Trophoblast cell (in vitro differentiated cells and primary cell): ENCODE results near the gene PRDM10.
"Not testable (repeated sequence)": the region's sequence is repeated elsewhere in the genome, so short reads cannot be mapped to it uniquely, and the experiment has no call there.

Experiments used
- DNase-seq, 2 donors: peaks; one replicate each; pipeline ENCODE4 v3.0.0-alpha.2; 2016
- H2AFZ ChIP-seq: 2 replicates; pipeline ENCODE4 v1.6.1; 2013; ENCODE audit warnings: low read length, moderate library complexity, mild to moderate bottlenecking; ENCODE audit not compliant: insufficient read depth, poor library complexity
- H2AK5ac ChIP-seq: 2 replicates; pipeline ENCODE4 v1.6.1; 2013; ENCODE audit warnings: mild to moderate bottlenecking, low read length
- H2BK120ac ChIP-seq: 2 replicates; pipeline ENCODE4 v1.6.1; 2013; ENCODE audit warnings: low read length, mild to moderate bottlenecking, moderate library complexity; ENCODE audit not compliant: insufficient read depth, poor library complexity
- H2BK12ac ChIP-seq: 2 replicates; pipeline ENCODE4 v1.6.1; 2013; ENCODE audit warnings: mild to moderate bottlenecking, low read length, moderate library complexity
- H2BK5ac ChIP-seq: 2 replicates; pipeline ENCODE4 v1.6.1; 2013; ENCODE audit warnings: low read length, low read depth, moderate library complexity, mild to moderate bottlenecking; ENCODE audit not compliant: poor library complexity
- H3K14ac ChIP-seq: 2 replicates; pipeline ENCODE4 v1.6.1; 2013; ENCODE audit warnings: mild to moderate bottlenecking, low read length
- H3K18ac ChIP-seq: 2 replicates; pipeline ENCODE4 v1.6.1; 2013; ENCODE audit warnings: mild to moderate bottlenecking, low read length
- H3K23ac ChIP-seq: 2 replicates; pipeline ENCODE4 v1.6.1; 2013; ENCODE audit warnings: low read length
- H3K27ac ChIP-seq: 2 replicates; pipeline ENCODE4 v1.5.1; 2013; ENCODE audit warnings: low read depth, mild to moderate bottlenecking, inconsistent platforms, low read length, moderate library complexity
- H3K27me3 ChIP-seq: 2 replicates; pipeline ENCODE4 v1.6.1; 2013; ENCODE audit warnings: inconsistent platforms, mild to moderate bottlenecking, low read length, moderate library complexity; ENCODE audit not compliant: insufficient read depth
- H3K36me3 ChIP-seq, 2 experiments: 1 replicate in 1 of 2; 2 replicates in 1 of 2; pipeline ENCODE4 v1.6.1; 2013; ENCODE audit warnings: low read length in 2 of 2, mild to moderate bottlenecking in 2 of 2, moderate library complexity in 1 of 2; ENCODE audit not compliant: insufficient read depth in 2 of 2, control insufficient read depth in 1 of 2
- H3K4ac ChIP-seq: 2 replicates; pipeline ENCODE4 v1.6.1; 2013; ENCODE audit warnings: low read depth, mild to moderate bottlenecking, low read length, moderate library complexity
- H3K4me1 ChIP-seq, 2 experiments: 1 replicate in 1 of 2; 2 replicates in 1 of 2; pipeline ENCODE4 v1.6.1; 2013; ENCODE audit warnings: low read length in 2 of 2, mild to moderate bottlenecking in 2 of 2, moderate library complexity in 1 of 2; ENCODE audit not compliant: insufficient read depth in 2 of 2, control insufficient read depth in 1 of 2
- H3K4me2 ChIP-seq: 2 replicates; pipeline ENCODE4 v1.6.1; 2013; ENCODE audit warnings: inconsistent platforms, mild to moderate bottlenecking, low read length, moderate library complexity
- H3K4me3 ChIP-seq: 2 replicates; pipeline ENCODE4 v1.5.1; 2013; ENCODE audit warnings: mild to moderate bottlenecking, low read depth, low read length, inconsistent platforms
- H3K79me1 ChIP-seq: one replicate; pipeline ENCODE4 v1.6.1; 2013; ENCODE audit warnings: low read length
- H3K79me2 ChIP-seq: 2 replicates; pipeline ENCODE4 v1.6.1; 2013; ENCODE audit warnings: low read length, mild to moderate bottlenecking; ENCODE audit not compliant: control insufficient read depth, insufficient read depth, poor library complexity
- H3K9ac ChIP-seq: 2 replicates; pipeline ENCODE4 v1.6.1; 2013; ENCODE audit warnings: mild to moderate bottlenecking, low read length
- H3K9me3 ChIP-seq: 2 replicates; pipeline ENCODE4 v1.6.1; 2013; ENCODE audit warnings: low read depth, mild to moderate bottlenecking, control low read depth, inconsistent platforms, low read length; ENCODE audit not compliant: insufficient read depth
- H4K12ac ChIP-seq: 2 replicates; pipeline ENCODE4 v1.6.1; 2013; ENCODE audit warnings: low read depth, mild to moderate bottlenecking, low read length, moderate library complexity
- H4K8ac ChIP-seq: 2 replicates; pipeline ENCODE4 v1.6.1; 2013; ENCODE audit warnings: low read depth, mild to moderate bottlenecking, low read length, moderate library complexity
- H4K91ac ChIP-seq: one replicate; pipeline ENCODE4 v1.6.1; 2013; ENCODE audit warnings: low read depth, mild to moderate bottlenecking, low read length, moderate library complexity
- WGBS: extraction: QIAGEN DNeasy Blood & Tissue Kit; methylation state at CpG from one replicate; pipeline ENCODE4 v1.1.7; 2013; ENCODE audit warnings: missing lambda C conversion rate; ENCODE audit not compliant: insufficient read length, insufficient coverage; ENCODE audit errors: extremely low coverage; 5-methylcytosine and 5-hydroxymethylcytosine counted together

The PRDM10 gene

DNA sequence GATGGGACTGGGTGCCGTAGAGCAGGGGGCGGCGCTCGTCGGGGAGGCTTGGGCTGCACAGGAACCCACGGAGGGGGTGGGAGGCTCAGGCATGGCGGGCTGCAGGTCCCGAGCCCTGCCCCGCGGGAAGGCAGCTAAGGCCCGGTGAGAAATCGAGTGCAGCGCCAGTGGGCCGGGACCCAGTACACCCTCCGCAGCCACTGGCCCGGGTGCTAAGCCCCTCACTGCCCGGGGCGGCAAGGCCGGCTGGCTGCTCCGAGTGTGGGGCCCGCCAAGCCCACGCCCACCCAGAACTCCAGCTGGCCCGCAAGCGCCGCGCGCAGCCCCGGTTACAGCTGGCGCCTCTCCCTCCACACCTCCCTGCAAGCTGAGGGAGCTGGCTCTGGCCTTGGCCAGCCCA is 30.8 kb downstream of the PRDM10 start:
- H4K8ac ChIP-seq, H2AK5ac ChIP-seq, H3K18ac ChIP-seq, H3K36me3 ChIP-seq, H3K79me2 ChIP-seq, H2BK12ac ChIP-seq, H3K4me3 ChIP-seq, H3K4ac ChIP-seq, H3K27ac ChIP-seq, H3K9me3 ChIP-seq, H3K79me1 ChIP-seq, H4K91ac ChIP-seq, H3K14ac ChIP-seq, H2AFZ ChIP-seq, H3K23ac ChIP-seq, H3K4me1 ChIP-seq, DNase-seq, H2BK5ac ChIP-seq, H4K12ac ChIP-seq, H3K9ac ChIP-seq, H3K27me3 ChIP-seq, H3K4me2 ChIP-seq, H2BK120ac ChIP-seq: not testable (repeated sequence)
- WGBS, result no CpG with 5 or more reads among the region's 29 CpGs

DNA sequence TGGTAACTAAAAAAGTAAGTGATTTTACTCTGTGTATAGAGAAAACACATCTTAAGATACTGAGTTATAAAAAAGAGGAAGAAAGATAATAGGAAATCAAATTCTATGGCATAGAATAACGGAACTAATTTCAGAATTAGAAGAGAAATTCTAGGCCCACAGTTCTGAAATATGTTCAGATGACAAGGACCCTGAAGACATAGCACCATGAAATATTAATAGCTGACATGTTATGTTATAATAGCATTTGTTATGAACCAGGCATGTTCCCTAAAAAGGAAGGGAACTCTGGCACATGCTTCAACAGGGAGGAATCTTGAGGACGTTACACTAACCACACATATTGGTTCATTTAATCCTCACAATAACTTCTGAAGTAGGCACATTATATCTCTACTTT is 32.7 kb downstream of the PRDM10 start:
- H3K4me1 ChIP-seq, result peaks cover 2% of the 10 kb centered on the region in 2 experiments
- H4K8ac ChIP-seq, result no peak overlapping the region
- H3K36me3 ChIP-seq, result peaks cover 0 to under 1% of the 10 kb centered on the region in 2 experiments
- H3K14ac ChIP-seq, result no peak overlapping the region
- DNase-seq, result no peak
- H3K4me3 ChIP-seq, result no peak overlapping the region
- no peak overlapping the region for H2AK5ac ChIP-seq
- H3K79me2 ChIP-seq, result no peaks in the 10 kb centered on the region
- H3K4ac ChIP-seq, result no peak overlapping the region
- no peak overlapping the region for H4K12ac ChIP-seq
- H3K9me3 ChIP-seq, result no peaks in the 10 kb centered on the region
- H3K23ac ChIP-seq, result no peak overlapping the region
- no peak overlapping the region for H3K18ac ChIP-seq
- H3K27ac ChIP-seq, result no peak overlapping the region
- no peaks in the 10 kb centered on the region for H3K79me1 ChIP-seq
- no peak overlapping the region for H4K91ac ChIP-seq
- no peaks in the 10 kb centered on the region for H3K27me3 ChIP-seq
- H2AFZ ChIP-seq, result no peak overlapping the region
- H3K4me2 ChIP-seq, result no peak overlapping the region
- H3K9ac ChIP-seq, result no peak overlapping the region
- H2BK120ac ChIP-seq, result no peak overlapping the region
- no peak overlapping the region for H2BK12ac ChIP-seq
- H2BK5ac ChIP-seq, result no peak overlapping the region
- WGBS, result no CpG with 5 or more reads among the region's 2 CpGs

DNA sequence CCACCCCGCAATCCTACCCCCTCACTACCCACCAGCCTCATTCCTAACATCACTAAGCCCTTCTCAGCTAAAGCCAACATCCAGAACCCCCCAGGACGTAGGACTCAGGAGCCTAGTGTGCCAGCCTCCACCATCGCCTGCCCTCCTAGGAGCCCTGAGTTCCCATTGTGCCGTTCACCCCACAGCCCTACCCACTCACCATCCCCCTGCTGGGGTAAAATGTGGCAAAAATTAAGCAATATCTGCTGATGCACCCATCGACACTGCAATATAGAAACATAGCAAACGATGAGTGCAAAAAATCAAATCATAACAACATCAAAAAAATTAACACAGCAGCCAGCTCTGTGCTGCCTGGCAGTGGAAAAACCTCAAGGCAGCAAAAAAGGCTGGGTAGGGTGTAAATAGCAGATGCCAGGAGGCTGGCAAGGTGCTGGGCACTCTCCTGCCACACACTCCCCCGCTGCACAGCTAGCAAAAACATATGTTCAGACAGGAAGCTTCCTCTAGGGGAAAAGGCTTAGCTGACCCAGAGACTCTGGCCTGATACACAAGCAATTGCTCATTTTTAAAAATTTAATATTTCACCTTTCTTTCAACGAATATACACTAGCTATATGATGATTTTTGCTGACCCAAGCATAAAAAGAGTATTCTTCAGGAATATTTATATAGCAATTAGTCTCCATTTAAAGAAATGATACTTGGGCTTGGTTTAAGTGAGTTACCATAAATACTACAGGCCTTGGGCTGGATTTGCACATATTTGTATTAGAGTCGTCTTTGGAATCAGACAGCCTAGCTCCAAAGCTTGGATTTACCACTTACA is 33.8 kb downstream of the PRDM10 start:
- H4K8ac ChIP-seq, result no peak overlapping the region
- H3K27me3 ChIP-seq, result no peaks in the 10 kb centered on the region
- H3K18ac ChIP-seq, result peak overlapping the region; percentile 66
- H4K12ac ChIP-seq, result no peak overlapping the region
- H3K79me2 ChIP-seq, result no peaks in the 10 kb centered on the region
- H2BK12ac ChIP-seq, result no peak overlapping the region
- H3K4me2 ChIP-seq, result no peak overlapping the region
- 100% methylated on average over 1 of the region's 9 CpGs for WGBS
- no peak overlapping the region for H3K14ac ChIP-seq
- H3K4me3 ChIP-seq, result no peak overlapping the region
- no peak for DNase-seq
- H3K27ac ChIP-seq, result no peak overlapping the region
- no peaks in the 10 kb centered on the region for H3K79me1 ChIP-seq
- no peak overlapping the region for H3K9ac ChIP-seq
- no peak overlapping the region for H3K23ac ChIP-seq
- peaks cover under 1% of the 10 kb centered on the region in 2 experiments for H3K4me1 ChIP-seq
- no peak overlapping the region for H2BK120ac ChIP-seq
- H2AFZ ChIP-seq, result no peak overlapping the region
- no peak overlapping the region for H3K4ac ChIP-seq
- H2BK5ac ChIP-seq, result no peak overlapping the region
- peaks cover 0 to 1% of the 10 kb centered on the region in 2 experiments for H3K36me3 ChIP-seq
- H4K91ac ChIP-seq, result no peak overlapping the region
- no peaks in the 10 kb centered on the region for H3K9me3 ChIP-seq
- no peak overlapping the region for H2AK5ac ChIP-seq

DNA sequence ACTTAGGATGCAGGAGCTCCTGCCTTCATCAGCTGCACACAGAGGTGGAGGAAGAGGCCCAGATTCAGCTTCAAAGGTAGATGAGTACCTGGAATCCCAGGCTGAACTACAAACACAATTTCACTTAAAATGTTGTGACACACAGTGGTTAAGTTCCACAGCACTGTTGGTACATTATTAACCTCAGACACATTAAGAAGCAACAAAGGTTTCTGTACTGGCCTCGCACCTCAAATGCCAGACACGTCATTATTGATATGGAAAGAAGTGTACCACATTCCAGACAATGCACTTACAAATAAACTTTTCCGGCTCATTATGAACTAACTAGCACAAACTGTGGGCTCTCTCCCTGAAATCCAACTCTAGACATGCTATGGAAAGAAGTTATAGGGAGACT is 34.6 kb downstream of the PRDM10 start:
- no peaks in the 10 kb centered on the region for H3K4me1 ChIP-seq
- no CpG with 5 or more reads among the region's 3 CpGs for WGBS

More for the DNA sequence above, 34.6 kb downstream of the PRDM10 start:
- H3K4ac ChIP-seq, result no peak overlapping the region
- no peaks in the 10 kb centered on the region for H3K79me1 ChIP-seq
- no peak overlapping the region for H3K4me2 ChIP-seq
- no peaks in the 10 kb centered on the region for H3K9me3 ChIP-seq
- H2BK5ac ChIP-seq, result no peak overlapping the region
- H2AFZ ChIP-seq, result no peak overlapping the region
- DNase-seq, result no peak
- H3K36me3 ChIP-seq, result peaks cover 0 to 1% of the 10 kb centered on the region in 2 experiments
- no peak overlapping the region for H2AK5ac ChIP-seq
- no peak overlapping the region for H3K4me3 ChIP-seq
- no peak overlapping the region for H4K12ac ChIP-seq
- H2BK120ac ChIP-seq, result no peak overlapping the region
- no peak overlapping the region for H3K27ac ChIP-seq
- no peak overlapping the region for H3K9ac ChIP-seq
- H2BK12ac ChIP-seq, result no peak overlapping the region
- no peak overlapping the region for H3K18ac ChIP-seq
- no peaks in the 10 kb centered on the region for H3K27me3 ChIP-seq
- no peak overlapping the region for H3K14ac ChIP-seq
- H3K23ac ChIP-seq, result no peak overlapping the region
- no peak overlapping the region for H4K8ac ChIP-seq
- H3K79me2 ChIP-seq, result no peaks in the 10 kb centered on the region
- no peak overlapping the region for H4K91ac ChIP-seq
